Astrocyte of the hippocampus (primary cell): ENCODE measurements around the gene MED31.
"Not testable (repeated sequence)": the region's sequence is repeated elsewhere in the genome, so short reads cannot be mapped to it uniquely, and the experiment has no call there.

ENCODE experiments used
- DNase-seq: peaks from one replicate; pipeline ENCODE4 v3.0.0; 2011; ENCODE audit warnings: low read depth, low spot score

MED31 gene

GRCh38 chr17:6655732-6656361 is 4.4 kb upstream of the MED31 start:
- not testable (repeated sequence) for DNase-seq

GRCh38 chr17:6654841-6655731 is 3.7 kb upstream of the MED31 start:
- peak; percentile 25 for DNase-seq

- no peak for DNase-seq
Observed at GRCh38 chr17:6651919-6652452, 581 bp upstream of the MED31 start.

- no peak for DNase-seq
Observed at GRCh38 chr17:6648181-6648580, 3.2 kb downstream of the MED31 start.

GRCh38 chr17:6643451-6644125 is 7.8 kb downstream of the MED31 start:
- DNase-seq = peak; percentile 85

GRCh38 chr17:6642592-6642991 is 8.8 kb downstream of the MED31 start:
- DNase-seq = no peak

- DNase-seq = no peak
Observed at GRCh38 chr17:6641247-6641863, 10.1 kb downstream of the MED31 start.

- DNase-seq = peak; percentile 96
Observed at GRCh38 chr17:6640536-6641246, 10.7 kb downstream of the MED31 start, which contains the start of the genes KIAA0753 and TXNDC17. Gene KIAA0753, minus strand, starts transcription at chr17:6640711. Its CDS starts 5,608 bp downstream, at chr17:6635103. Gene TXNDC17, plus strand, starts transcription at chr17:6641060. Its CDS starts 23 bp downstream, at chr17:6641083.

GRCh38 chr17:6639586-6640535 is 11.5 kb downstream of the MED31 start:
- DNase-seq = peak; percentile 74

- no peak for DNase-seq
Observed at GRCh38 chr17:6639014-6639585, 12.3 kb downstream of the MED31 start.

GRCh38 chr17:6638046-6638908 is 13.1 kb downstream of the MED31 start:
- DNase-seq = no peak

- DNase-seq = no peak
Observed at GRCh38 chr17:6637458-6637840, 14.0 kb downstream of the MED31 start.

GRCh38 chr17:6636616-6637457 is 14.6 kb downstream of the MED31 start:
- DNase-seq = no peak

- no peak for DNase-seq
Observed at GRCh38 chr17:6636105-6636504, 15.3 kb downstream of the MED31 start.

GRCh38 chr17:6633263-6633662 is 18.1 kb downstream of the MED31 start:
- DNase-seq = no peak

GRCh38 chr17:6632530-6632929 is 18.9 kb downstream of the MED31 start:
- DNase-seq = no peak

- no peak for DNase-seq
Observed at GRCh38 chr17:6630390-6630789, 21.0 kb downstream of the MED31 start.
